Fibroblast of lung (primary cell): ENCODE data around the gene CNTN1. TPM values are rescaled to one million over a fixed set of nuclear protein-coding genes. Genes with fewer than 3 reads are reported as not detected.

Source experiments
- DNase-seq, 2 donors: peaks; one replicate each; pipeline versions ENCODE4 v3.0.0 to v3.0.0-alpha.2; 2010; ENCODE audit warnings: low read depth in 2 of 2
- H2AFZ ChIP-seq: 2 replicates; pipeline ENCODE4 v1.5.1; 2012; ENCODE audit warnings: low read length, control low read depth, inconsistent platforms
- H3K27ac ChIP-seq: 2 replicates; pipeline ENCODE4 v1.5.1; 2011; ENCODE audit warnings: low read length, control low read depth; ENCODE audit not compliant: insufficient read depth
- H3K27me3 ChIP-seq: 2 replicates; pipeline ENCODE4 v1.5.1; 2011; ENCODE audit warnings: mild to moderate bottlenecking, low read length; ENCODE audit not compliant: control insufficient read depth, insufficient read depth
- H3K36me3 ChIP-seq: 2 replicates; pipeline ENCODE4 v1.5.1; 2011; ENCODE audit warnings: low read length; ENCODE audit not compliant: control insufficient read depth, insufficient read depth
- H3K4me1 ChIP-seq: 2 replicates; pipeline ENCODE4 v1.5.1; 2011; ENCODE audit warnings: low read length; ENCODE audit not compliant: control insufficient read depth, insufficient read depth; ENCODE audit errors: extremely low read depth
- H3K4me2 ChIP-seq: 2 replicates; pipeline ENCODE4 v1.5.1; 2011; ENCODE audit warnings: low read length, control low read depth; ENCODE audit not compliant: insufficient read depth; ENCODE audit errors: extremely low read depth
- H3K4me3 ChIP-seq, 4 experiments: fragments of 200-600 bp in 1 of 4; sonication (generic) in 1 of 4; replicated peaks in 1 of 4; 2 replicates each; pipeline ENCODE4 v1.5.1; 2011 to 2016; ENCODE audit warnings: low read length in 4 of 4, low read depth in 3 of 4, mild to moderate bottlenecking in 3 of 4, control low read depth in 2 of 4, inconsistent platforms in 1 of 4, mixed read lengths in 1 of 4; ENCODE audit not compliant: insufficient read depth in 1 of 4; ENCODE audit errors: control extremely low read depth in 1 of 4
- H3K79me2 ChIP-seq: 2 replicates; pipeline ENCODE4 v1.5.1; 2012; ENCODE audit warnings: mild to moderate bottlenecking, low read length, inconsistent platforms; ENCODE audit not compliant: control insufficient read depth, insufficient read depth
- H3K9ac ChIP-seq: 2 replicates; pipeline ENCODE4 v1.5.1; 2011; ENCODE audit warnings: mild to moderate bottlenecking, low read length, control low read depth; ENCODE audit not compliant: insufficient read depth
- H3K9me3 ChIP-seq: 2 replicates; pipeline ENCODE4 v1.5.1; 2012; ENCODE audit warnings: low read depth, low read length; ENCODE audit not compliant: control insufficient read depth, insufficient read depth
- H4K20me1 ChIP-seq: 2 replicates; pipeline ENCODE4 v1.5.1; 2011; ENCODE audit warnings: low read length; ENCODE audit not compliant: control insufficient read depth, insufficient read depth; ENCODE audit errors: extremely low read depth
- CTCF ChIP-seq, 2 donors: IDR thresholded peaks in 1 of 2; conservative IDR thresholded peaks in 1 of 2; 1 replicate in 1 of 2; 2 replicates in 1 of 2; pipeline ENCODE4 v1.5.1; 2011 to 2012; ENCODE audit warnings: low read length in 2 of 2, control low read depth in 1 of 2, inconsistent platforms in 1 of 2, low read depth in 1 of 2, mild to moderate bottlenecking in 1 of 2
- EZH2 ChIP-seq: IDR thresholded peaks from 2 replicates; pipeline ENCODE4 v1.5.1; 2012; ENCODE audit warnings: low read length, control low read depth, mild to moderate bottlenecking; ENCODE audit errors: missing control alignments
- polyA plus RNA-seq, 2 donors: library from polyadenylated mRNA; depleted of rRNA in 1 of 2; stranded (reverse) in 1 of 2; unstranded in 1 of 2; fragments of >200 nt; gene quantifications; 2 replicates each; pipeline ENCODE4 v1.2.1, GENCODE V29; 2011 to 2012; ENCODE audit warnings: missing spikeins in 1 of 2
- total RNA-seq: library from RNA; depleted of rRNA; stranded (reverse); fragments of >200 nt; gene quantifications from 2 replicates; pipeline ENCODE4 v1.2.1, GENCODE V29; 2014

The CNTN1 gene
- total and polyA plus RNA-seq, 2 donors (not counting 1 experiment from before 2014, with no cell fraction given): 0.22 to 0.83 TPM

- Histone ChIP-seq H3K9me3 (no peaks in the 10 kb centered on the region), H3K79me2 (no peaks in the 10 kb centered on the region), H2AFZ (no peak overlapping the region), H3K27me3 (no peaks in the 10 kb centered on the region), H3K4me2 (no peak overlapping the region), H3K36me3 (no peaks in the 10 kb centered on the region), H3K27ac (no peak overlapping the region), H4K20me1 (no peaks in the 10 kb centered on the region), H3K4me1 (no peaks in the 10 kb centered on the region), H3K4me3 (no peak overlapping the region), H3K9ac (no peak overlapping the region)
- TF ChIP-seq EZH2 (no peak), CTCF (conservative IDR thresholded peaks at IDR 0.05 in 1 of 2, IDR thresholded peaks at IDR 0.05 in 1 of 2; ENCODE audit: low read depth in 1 of 2, low read length in 2 of 2) (no peak)
- no peak for DNase-seq
Measured at GRCh38 chr12:41101806-41102205, 409.6 kb downstream of the CNTN1 start.

- H3K4me1 ChIP-seq: no peaks in the 10 kb centered on the region
- no peak for TF ChIP-seq CTCF (conservative IDR thresholded peaks at IDR 0.05 in 1 of 2, IDR thresholded peaks at IDR 0.05 in 1 of 2; ENCODE audit: low read depth in 1 of 2, low read length in 2 of 2)
- no peak for TF ChIP-seq EZH2
- no peak overlapping the region for H3K4me3 ChIP-seq
- H3K9me3 ChIP-seq: no peaks in the 10 kb centered on the region
- H3K27me3 ChIP-seq: no peaks in the 10 kb centered on the region
- no peak overlapping the region for H3K4me2 ChIP-seq
- H3K36me3 ChIP-seq: no peaks in the 10 kb centered on the region
- H3K27ac ChIP-seq: no peak overlapping the region
- no peak overlapping the region for H3K9ac ChIP-seq
- DNase-seq: no peak
- no peak overlapping the region for H2AFZ ChIP-seq
- H3K79me2 ChIP-seq: no peaks in the 10 kb centered on the region
- H4K20me1 ChIP-seq: no peaks in the 10 kb centered on the region
Measured at GRCh38 chr12:41103614-41104013, 411.4 kb downstream of the CNTN1 start.

- Histone ChIP-seq H3K4me2 (no peak overlapping the region), H3K4me3 (no peak overlapping the region), H3K4me1 (no peaks in the 10 kb centered on the region), H3K27me3 (no peaks in the 10 kb centered on the region), H3K36me3 (no peaks in the 10 kb centered on the region), H3K79me2 (no peaks in the 10 kb centered on the region), H3K27ac (no peak overlapping the region), H3K9me3 (no peaks in the 10 kb centered on the region), H2AFZ (no peak overlapping the region), H4K20me1 (no peaks in the 10 kb centered on the region), H3K9ac (no peak overlapping the region)
- no peak for DNase-seq
- TF ChIP-seq CTCF (conservative IDR thresholded peaks at IDR 0.05 in 1 of 2, IDR thresholded peaks at IDR 0.05 in 1 of 2; ENCODE audit: low read depth in 1 of 2, low read length in 2 of 2) (no peak), EZH2 (no peak)
Measured at GRCh38 chr12:41106315-41106714, 414.1 kb downstream of the CNTN1 start.
